Mesenchymal stem cell (in vitro differentiated cells and primary cell): ENCODE data around the gene MGA.
A peak's percentile ranks its signal among the peaks of the same experiment; 100 is the strongest.

Experiments
- DNase-seq: peaks from one replicate; pipeline ENCODE4 v3.0.0-alpha.2; 2013
- H2AFZ ChIP-seq: one replicate; pipeline ENCODE4 v1.6.1; 2013; ENCODE audit warnings: low read depth, mild to moderate bottlenecking, control low read depth, inconsistent platforms, low read length, moderate library complexity
- H2AK5ac ChIP-seq: 2 replicates; pipeline ENCODE4 v1.6.1; 2013; ENCODE audit warnings: low read length, moderate library complexity, mild to moderate bottlenecking, inconsistent platforms; ENCODE audit not compliant: severe bottlenecking
- H2BK120ac ChIP-seq: one replicate; pipeline ENCODE4 v1.6.1; 2013; ENCODE audit warnings: low read depth, mild to moderate bottlenecking, inconsistent platforms, low read length, moderate library complexity
- H2BK12ac ChIP-seq, 2 experiments: one replicate each; pipeline ENCODE4 v1.6.1; 2013; ENCODE audit warnings: inconsistent platforms in 2 of 2, low read length in 2 of 2, mild to moderate bottlenecking in 2 of 2, moderate library complexity in 2 of 2, control low read depth in 1 of 2
- H2BK15ac ChIP-seq: one replicate; pipeline ENCODE4 v1.6.1; 2013; ENCODE audit warnings: mild to moderate bottlenecking, low read depth, inconsistent platforms; ENCODE audit not compliant: poor library complexity, severe bottlenecking
- H2BK5ac ChIP-seq: 2 replicates; pipeline ENCODE4 v1.6.1; 2013; ENCODE audit warnings: low read depth, mild to moderate bottlenecking, low read length, control low read depth, inconsistent platforms; ENCODE audit not compliant: poor library complexity, severe bottlenecking
- H3K14ac ChIP-seq, 2 experiments: one replicate each; pipeline ENCODE4 v1.6.1; 2013; ENCODE audit warnings: inconsistent platforms in 2 of 2, low read length in 2 of 2, control low read depth in 1 of 2, mild to moderate bottlenecking in 1 of 2, moderate library complexity in 1 of 2
- H3K18ac ChIP-seq, 2 experiments: one replicate each; pipeline ENCODE4 v1.6.1; 2013; ENCODE audit warnings: inconsistent platforms in 2 of 2, low read length in 2 of 2, control low read depth in 1 of 2, low read depth in 1 of 2, mild to moderate bottlenecking in 1 of 2
- H3K23ac ChIP-seq, 2 experiments: one replicate each; pipeline ENCODE4 v1.6.1; 2013; ENCODE audit warnings: inconsistent platforms in 2 of 2, low read length in 2 of 2, mild to moderate bottlenecking in 2 of 2, moderate library complexity in 2 of 2, control low read depth in 1 of 2
- H3K27ac ChIP-seq: 2 replicates; pipeline ENCODE4 v1.5.1; 2013; ENCODE audit warnings: mild to moderate bottlenecking, moderate library complexity, low read length, control low read depth, inconsistent platforms; ENCODE audit not compliant: poor library complexity, severe bottlenecking
- H3K27me3 ChIP-seq, 2 experiments: 2 replicates each; pipeline versions ENCODE4 v1.6.1 to v1.7.0; 2013; ENCODE audit warnings: low read length in 2 of 2, mild to moderate bottlenecking in 2 of 2, moderate library complexity in 2 of 2, control low read depth in 1 of 2, inconsistent platforms in 1 of 2; ENCODE audit not compliant: control insufficient read depth in 1 of 2, insufficient read depth in 1 of 2
- H3K36me3 ChIP-seq, 2 experiments: 2 replicates each; pipeline versions ENCODE4 v1.6.1 to v1.7.0; 2013; ENCODE audit warnings: low read length in 2 of 2, control low read depth in 1 of 2, inconsistent platforms in 1 of 2, low read depth in 1 of 2, mild to moderate bottlenecking in 1 of 2; ENCODE audit not compliant: insufficient read depth in 2 of 2, control insufficient read depth in 1 of 2
- H3K4ac ChIP-seq, 2 experiments: one replicate each; pipeline ENCODE4 v1.6.1; 2013; ENCODE audit warnings: inconsistent platforms in 2 of 2, low read length in 2 of 2, mild to moderate bottlenecking in 2 of 2, moderate library complexity in 2 of 2, control low read depth in 1 of 2, low read depth in 1 of 2
- H3K4me1 ChIP-seq: 2 replicates; pipeline ENCODE4 v1.6.1; 2013; ENCODE audit warnings: low read depth, low read length, control low read depth; ENCODE audit not compliant: control insufficient read depth, insufficient read depth
- H3K4me2 ChIP-seq: 2 replicates; pipeline ENCODE4 v1.6.1; 2013; ENCODE audit warnings: low read length, mild to moderate bottlenecking, inconsistent platforms; ENCODE audit not compliant: poor library complexity, severe bottlenecking
- H3K4me3 ChIP-seq, 2 experiments: 2 replicates each; pipeline versions ENCODE4 v1.5.1 to v1.7.0; 2013; ENCODE audit warnings: low read length in 2 of 2, mild to moderate bottlenecking in 2 of 2, control low read depth in 1 of 2, low read depth in 1 of 2; ENCODE audit not compliant: insufficient read depth in 1 of 2
- H3K79me1 ChIP-seq: replicated peaks from 2 replicates; pipeline ENCODE4 v1.6.1; 2013; ENCODE audit warnings: mild to moderate bottlenecking, control low read depth, low read length, inconsistent platforms; ENCODE audit not compliant: poor library complexity, severe bottlenecking
- H3K9ac ChIP-seq: 2 replicates; pipeline ENCODE4 v1.7.0; 2013; ENCODE audit warnings: mild to moderate bottlenecking, low read length, moderate library complexity
- H3K9me3 ChIP-seq: 2 replicates; pipeline ENCODE4 v1.7.0; 2013; ENCODE audit warnings: mild to moderate bottlenecking, low read length; ENCODE audit not compliant: control insufficient read depth
- H4K8ac ChIP-seq: one replicate; pipeline ENCODE4 v1.6.1; 2013; ENCODE audit warnings: inconsistent platforms, mild to moderate bottlenecking, low read length, moderate library complexity
- H4K91ac ChIP-seq: one replicate; pipeline ENCODE4 v1.6.1; 2013; ENCODE audit warnings: mild to moderate bottlenecking, low read length, inconsistent platforms
- WGBS: methylation state at CpG from one replicate; pipeline ENCODE4 v1.1.7; 2013; ENCODE audit warnings: mixed read lengths; 5-methylcytosine and 5-hydroxymethylcytosine counted together

Gene MGA

GRCh38 chr15:41695750-41696436 is 35.7 kb downstream of the MGA start:
- no peak overlapping the region for H3K4me2 ChIP-seq
- H2BK120ac ChIP-seq, result no peak overlapping the region
- H3K27me3 ChIP-seq, result no peaks in the 10 kb centered on the region
- no peak overlapping the region for H3K23ac ChIP-seq
- H3K36me3 ChIP-seq, result peaks cover 3 to 22% of the 10 kb centered on the region in 2 experiments
- H3K4ac ChIP-seq, result no peak overlapping the region
- 68% methylated on average over 7 of the region's 8 CpGs for WGBS
- H3K27ac ChIP-seq, result no peak overlapping the region
- no peak overlapping the region for H4K8ac ChIP-seq
- no peaks in the 10 kb centered on the region for H3K4me1 ChIP-seq
- H4K91ac ChIP-seq, result no peak overlapping the region
- H2BK12ac ChIP-seq, result no peak overlapping the region
- DNase-seq, result peak; percentile 64
- no peaks in the 10 kb centered on the region for H3K9me3 ChIP-seq
- no peak overlapping the region for H2AFZ ChIP-seq
- no peak overlapping the region for H2BK15ac ChIP-seq
- H2AK5ac ChIP-seq, result no peak overlapping the region
- H3K9ac ChIP-seq, result no peak overlapping the region
- H3K79me1 ChIP-seq, result peaks cover 12% of the 10 kb centered on the region
- H3K14ac ChIP-seq, result no peak overlapping the region
- no peak overlapping the region for H3K18ac ChIP-seq
- H2BK5ac ChIP-seq, result no peak overlapping the region
- H3K4me3 ChIP-seq, result no peak overlapping the region

- no peak for DNase-seq
- no peak overlapping the region for H3K18ac ChIP-seq
- H3K9me3 ChIP-seq, result no peaks in the 10 kb centered on the region
- H3K36me3 ChIP-seq, result peaks cover 4 to 34% of the 10 kb centered on the region in 2 experiments
- no peak overlapping the region for H4K8ac ChIP-seq
- no peaks in the 10 kb centered on the region for H3K27me3 ChIP-seq
- H3K27ac ChIP-seq, result no peak overlapping the region
- H2AK5ac ChIP-seq, result no peak overlapping the region
- 100% methylated on average over 2 of the region's 2 CpGs for WGBS
- H2BK120ac ChIP-seq, result no peak overlapping the region
- H3K4ac ChIP-seq, result no peak overlapping the region
- H3K23ac ChIP-seq, result no peak overlapping the region
- H4K91ac ChIP-seq, result no peak overlapping the region
- H3K9ac ChIP-seq, result no peak overlapping the region
- H2BK12ac ChIP-seq, result no peak overlapping the region
- H3K79me1 ChIP-seq, result peaks cover 14% of the 10 kb centered on the region
- no peak overlapping the region for H2AFZ ChIP-seq
- no peak overlapping the region for H2BK5ac ChIP-seq
- no peaks in the 10 kb centered on the region for H3K4me1 ChIP-seq
- no peak overlapping the region for H3K14ac ChIP-seq
- no peak overlapping the region for H2BK15ac ChIP-seq
- no peak overlapping the region for H3K4me3 ChIP-seq
- no peak overlapping the region for H3K4me2 ChIP-seq
These were observed 38.6 kb downstream of the MGA start for GRCh38 chr15:41698779-41699178.

- H3K27ac ChIP-seq, result no peak overlapping the region
- no peak overlapping the region for H2BK15ac ChIP-seq
- H3K14ac ChIP-seq, result no peak overlapping the region
- no peaks in the 10 kb centered on the region for H3K9me3 ChIP-seq
- peaks cover 14% of the 10 kb centered on the region for H3K79me1 ChIP-seq
- no peak for DNase-seq
- H3K4me3 ChIP-seq, result no peak overlapping the region
- H3K27me3 ChIP-seq, result no peaks in the 10 kb centered on the region
- no peak overlapping the region for H2BK5ac ChIP-seq
- no peak overlapping the region for H3K9ac ChIP-seq
- peaks cover 2 to 48% of the 10 kb centered on the region in 2 experiments for H3K36me3 ChIP-seq
- no peak overlapping the region for H3K4me2 ChIP-seq
- H4K8ac ChIP-seq, result no peak overlapping the region
- H2AFZ ChIP-seq, result no peak overlapping the region
- no peak overlapping the region for H2BK12ac ChIP-seq
- no peak overlapping the region for H3K4ac ChIP-seq
- no peaks in the 10 kb centered on the region for H3K4me1 ChIP-seq
- no peak overlapping the region for H2AK5ac ChIP-seq
- H3K23ac ChIP-seq, result no peak overlapping the region
- no peak overlapping the region for H2BK120ac ChIP-seq
- H4K91ac ChIP-seq, result no peak overlapping the region
- no peak overlapping the region for H3K18ac ChIP-seq
These were observed 42.9 kb downstream of the MGA start for GRCh38 chr15:41703120-41703519.

GRCh38 chr15:41713047-41713446 is 52.8 kb downstream of the MGA start:
- no peak overlapping the region for H3K4ac ChIP-seq
- no peak overlapping the region for H2BK12ac ChIP-seq
- no peak overlapping the region for H3K14ac ChIP-seq
- H4K91ac ChIP-seq, result no peak overlapping the region
- H3K4me3 ChIP-seq, result no peak overlapping the region
- H3K9ac ChIP-seq, result no peak overlapping the region
- H3K9me3 ChIP-seq, result no peaks in the 10 kb centered on the region
- H3K23ac ChIP-seq, result no peak overlapping the region
- H3K27me3 ChIP-seq, result no peaks in the 10 kb centered on the region
- H3K18ac ChIP-seq, result no peak overlapping the region
- H3K79me1 ChIP-seq, result peaks cover 26% of the 10 kb centered on the region
- no peak overlapping the region for H2AK5ac ChIP-seq
- 92% methylated on average over 6 of the region's 6 CpGs for WGBS
- no peaks in the 10 kb centered on the region for H3K4me1 ChIP-seq
- H2BK15ac ChIP-seq, result no peak overlapping the region
- H4K8ac ChIP-seq, result no peak overlapping the region
- H2BK120ac ChIP-seq, result no peak overlapping the region
- no peak for DNase-seq
- no peak overlapping the region for H3K4me2 ChIP-seq
- H2BK5ac ChIP-seq, result no peak overlapping the region
- H3K27ac ChIP-seq, result no peak overlapping the region
- peaks cover 16 to 58% of the 10 kb centered on the region in 2 experiments for H3K36me3 ChIP-seq
- H2AFZ ChIP-seq, result no peak overlapping the region
